SK-N-SH treated with all-trans-retinoic acid at 6 μM for 48 hours (cell line): ENCODE results near the gene CCDC63.

Source experiments
- ATAC-seq: fragments of 200-7000 bp; cut with Tn5 transposase; 3 replicates; pipeline ENCODE4 v1.9.1; 2020; ENCODE audit warnings: mild to moderate bottlenecking, moderate library complexity
- ARNTL ChIP-seq: fragments of 450-650 bp; formaldehyde crosslinking; IDR thresholded peaks from 2 replicates; pipeline ENCODE4 v1.5.0; 2020; ENCODE audit warnings: low read depth, mild to moderate bottlenecking, moderate library complexity, borderline replicate concordance
- BACH2 ChIP-seq: fragments of 250-450 bp; sonication (Bioruptor Pico); IDR thresholded peaks from 2 replicates; pipeline ENCODE4 v1.9.0; 2021; ENCODE audit warnings: mild to moderate bottlenecking, borderline replicate concordance
- CREB5 ChIP-seq: fragments of 250-450 bp; sonication (Bioruptor Pico); IDR thresholded peaks from 2 replicates; pipeline ENCODE4 v1.5.1; 2020; ENCODE audit warnings: low read depth, mild to moderate bottlenecking, moderate library complexity
- CSDC2 ChIP-seq: fragments of 250-450 bp; sonication (Bioruptor Pico); IDR thresholded peaks from 2 replicates; pipeline ENCODE4 v1.5.0; 2020; ENCODE audit warnings: mild to moderate bottlenecking, moderate library complexity
- CSRNP3 ChIP-seq: fragments of 250-450 bp; sonication (Bioruptor Pico); IDR thresholded peaks from 2 replicates; pipeline ENCODE4 v1.5.1; 2021; ENCODE audit warnings: mild to moderate bottlenecking, moderate library complexity
- ESRRG ChIP-seq: fragments of 250-450 bp; sonication (Bioruptor Pico); IDR thresholded peaks from 2 replicates; pipeline ENCODE4 v1.6.1; 2021; ENCODE audit warnings: mild to moderate bottlenecking
- ISL1 ChIP-seq: fragments of 250-450 bp; sonication (Bioruptor Pico); IDR thresholded peaks from 2 replicates; pipeline ENCODE4 v2.1.2; 2022; ENCODE audit warnings: mild to moderate bottlenecking, moderate library complexity
- OSR1 ChIP-seq: fragments of 250-450 bp; sonication (Bioruptor Pico); IDR thresholded peaks from 2 replicates; pipeline ENCODE4 v1.8.0; 2022; ENCODE audit warnings: moderate library complexity, mild to moderate bottlenecking, inconsistent platforms
- POU6F1 ChIP-seq: fragments of 250-450 bp; sonication (Bioruptor Pico); IDR thresholded peaks from 2 replicates; pipeline ENCODE4 v1.8.0; 2021; ENCODE audit warnings: low read depth, mild to moderate bottlenecking, moderate library complexity, borderline replicate concordance
- PPARA ChIP-seq: fragments of 250-450 bp; sonication (Bioruptor Pico); IDR thresholded peaks from 2 replicates; pipeline ENCODE4 v1.5.0; 2020; ENCODE audit warnings: mild to moderate bottlenecking, borderline replicate concordance
- RARB ChIP-seq: fragments of 250-450 bp; sonication (Bioruptor Pico); IDR thresholded peaks from 2 replicates; pipeline ENCODE4 v1.8.0; 2021; ENCODE audit warnings: mild to moderate bottlenecking, moderate library complexity
- SNAI2 ChIP-seq: fragments of 250-450 bp; sonication (Bioruptor Pico); IDR thresholded peaks from 2 replicates; pipeline ENCODE4 v1.5.0; 2020; ENCODE audit warnings: mild to moderate bottlenecking, moderate library complexity
- TOX ChIP-seq: fragments of 250-450 bp; sonication (Bioruptor Pico); IDR thresholded peaks from 2 replicates; pipeline ENCODE4 v1.8.0; 2021; ENCODE audit warnings: mild to moderate bottlenecking, moderate library complexity, borderline replicate concordance
- TSHZ2 ChIP-seq: fragments of 250-450 bp; sonication (Bioruptor Pico); IDR thresholded peaks from 2 replicates; pipeline ENCODE4 v1.5.0; 2020; ENCODE audit warnings: mild to moderate bottlenecking, moderate library complexity
- ZC3H10 ChIP-seq: fragments of 250-450 bp; sonication (Bioruptor Pico); IDR thresholded peaks from 2 replicates; pipeline ENCODE4 v1.5.1; 2021; ENCODE audit warnings: mild to moderate bottlenecking, moderate library complexity
- ZFP30 ChIP-seq: fragments of 450-650 bp; formaldehyde crosslinking; IDR thresholded peaks from 2 replicates; pipeline ENCODE4 v1.5.0; 2022; ENCODE audit warnings: mild to moderate bottlenecking, moderate library complexity
- ZNF565 ChIP-seq: fragments of 450-650 bp; formaldehyde crosslinking; conservative IDR thresholded peaks from 2 replicates; pipeline ENCODE4 v1.5.0; 2020; ENCODE audit warnings: low read depth, mild to moderate bottlenecking, moderate library complexity
- ZNF70 ChIP-seq: fragments of 450-650 bp; formaldehyde crosslinking; IDR thresholded peaks from 2 replicates; pipeline ENCODE4 v1.5.0; 2020; ENCODE audit warnings: mild to moderate bottlenecking, moderate library complexity
- ZNF8 ChIP-seq: fragments of 450-650 bp; formaldehyde crosslinking; IDR thresholded peaks from 2 replicates; pipeline ENCODE4 v1.5.0; 2020; ENCODE audit warnings: mild to moderate bottlenecking, moderate library complexity

The CCDC63 gene

GRCh38 chr12:110874781-110875180 lies 28.0 kb downstream of the CCDC63 start (continued):
- TF ChIP-seq CSRNP3 (CRISPR knock-in tag) = no peak

- ATAC-seq = no peak
Measured at GRCh38 chr12:110880651-110881050, 33.9 kb downstream of the CCDC63 start.

GRCh38 chr12:110883251-110883650 lies 36.5 kb downstream of the CCDC63 start:
- TF ChIP-seq ZFP30 (CRISPR knock-in tag) (no peak), SNAI2 (CRISPR knock-in tag) (no peak), POU6F1 (CRISPR knock-in tag) (no peak), ESRRG (CRISPR knock-in tag) (no peak)
- no peak for ATAC-seq

More at GRCh38 chr12:110880651-110881050, 33.9 kb downstream of the CCDC63 start:
- TF ChIP-seq PPARA (CRISPR knock-in tag) (no peak), CREB5 (CRISPR knock-in tag) (no peak), ZNF565 (no peak)
- TF ChIP-seq, all 23 proteins: peak for 0

GRCh38 chr12:110885152-110885840 lies 38.5 kb downstream of the CCDC63 start:
- no peak for ATAC-seq

More at GRCh38 chr12:110885152-110885840, 38.5 kb downstream of the CCDC63 start:
- TF ChIP-seq ISL1 (CRISPR knock-in tag) (no peak), PPARA (CRISPR knock-in tag) (no peak), TSHZ2 (CRISPR knock-in tag) (no peak), ZNF70 (CRISPR knock-in tag) (no peak), POU6F1 (CRISPR knock-in tag) (no peak), BACH2 (CRISPR knock-in tag) (no peak), ZNF8 (CRISPR knock-in tag) (no peak), CSDC2 (CRISPR knock-in tag) (no peak), SNAI2 (CRISPR knock-in tag) (no peak), ZC3H10 (CRISPR knock-in tag) (no peak), RARB (CRISPR knock-in tag) (no peak), OSR1 (no peak), TOX (CRISPR knock-in tag) (no peak), ARNTL (CRISPR knock-in tag) (no peak), CREB5 (CRISPR knock-in tag) (no peak)
